ENCODE results near the gene EIF2B4. TPM values are rescaled to one million over a fixed set of nuclear protein-coding genes. Genes with fewer than 3 reads are reported as not detected.

EIF2B4 gene
- total and polyA plus RNA-seq, 4 donors: 32.2 to 87.1 (median 39.5) TPM

DNA sequence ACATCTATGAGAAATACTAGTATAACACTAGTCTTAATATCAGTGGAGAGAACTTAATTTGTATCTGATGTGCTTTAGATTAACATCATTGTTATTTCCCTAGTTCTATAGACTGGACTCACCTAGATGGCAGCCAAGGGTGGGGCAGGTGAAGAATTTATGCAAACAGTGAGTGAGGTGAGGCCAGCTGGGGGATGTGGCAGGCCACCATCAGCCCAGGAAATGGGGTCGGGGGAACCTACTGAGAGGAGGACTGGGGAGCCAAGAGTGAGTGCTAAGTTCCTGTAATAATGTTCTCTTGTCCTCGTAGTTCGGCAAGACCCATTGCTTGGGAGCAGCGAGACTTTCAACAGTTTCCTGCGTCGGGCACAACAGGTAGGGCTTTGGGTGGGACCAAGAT, 2.8 kb upstream of the EIF2B4 start:
- no peaks in the 10 kb centered on the region for H3K9me3 ChIP-seq (ENCODE audit: control insufficient read depth, low read length)
- intact Hi-C loops (cut with DNase I): loop anchor here in 1 of 2 donors (5.0 kb wide), 1 partner anchor 34 kb away; the partner anchor contains the start of gene PPM1G
- H3K36me3 ChIP-seq (ENCODE audit: control insufficient read depth in 1 of 2, insufficient read depth in 2 of 2, low read length in 1 of 2): no peaks in the 10 kb centered on the region
- whole genome bisulfite sequencing, 2 donors: 94 to 96% methylated on average over 6 of the region's 6 CpGs
- H3K4me1 ChIP-seq (ENCODE audit: control insufficient read depth in 1 of 2, insufficient read depth in 2 of 2, low read length in 2 of 2): no peaks in the 10 kb centered on the region
- DNase-seq (no peak), ATAC-seq (ENCODE audit: low FRiP score) (no peak)
- H3K27ac ChIP-seq (ENCODE audit: low read depth in 1 of 2, low read length in 2 of 2): no peak overlapping the region
- H3K4me3 ChIP-seq (ENCODE audit: low read length in 2 of 2): no peak overlapping the region
- H3K27me3 ChIP-seq (ENCODE audit: control insufficient read depth in 1 of 2, insufficient read depth in 2 of 2, low read length in 1 of 2): no peaks in the 10 kb centered on the region

- intact Hi-C loops (cut with DNase I): loop anchor here (2.0 to 5.0 kb wide), 2 partner anchors 14 to 36 kb away; partner anchors contain the start of genes GTF3C2 (in 1 of the 2) and PPM1G (in 1 of the 2)
- no peaks in the 10 kb centered on the region for H3K9me3 ChIP-seq (ENCODE audit: control insufficient read depth, low read length)
- H3K4me1 ChIP-seq (ENCODE audit: control insufficient read depth in 1 of 2, insufficient read depth in 2 of 2, low read length in 2 of 2): no peaks in the 10 kb centered on the region
- peak; percentile 64 for ATAC-seq (ENCODE audit: low FRiP score)
- peak in 1 of 2 donors; percentile 83 for DNase-seq
- H3K4me3 ChIP-seq (ENCODE audit: low read length in 2 of 2): peak overlapping the region; percentile 60 to 69
- H3K36me3 ChIP-seq (ENCODE audit: control insufficient read depth in 1 of 2, insufficient read depth in 2 of 2, low read length in 1 of 2): peaks cover 4 to 5% of the 10 kb centered on the region in 2 donors
- no peaks in the 10 kb centered on the region for H3K27me3 ChIP-seq (ENCODE audit: control insufficient read depth in 1 of 2, insufficient read depth in 2 of 2, low read length in 1 of 2)
- WGBS, 2 donors: 1% methylated on average over 37 to 46 of the region's 46 CpGs
- peak overlapping the region in 1 of 2 donors; percentile 73 for H3K27ac ChIP-seq (ENCODE audit: low read depth in 1 of 2, low read length in 2 of 2)
Observed at GRCh38 chr2:27370816-27371620, 880 bp upstream of the EIF2B4 start.

DNA sequence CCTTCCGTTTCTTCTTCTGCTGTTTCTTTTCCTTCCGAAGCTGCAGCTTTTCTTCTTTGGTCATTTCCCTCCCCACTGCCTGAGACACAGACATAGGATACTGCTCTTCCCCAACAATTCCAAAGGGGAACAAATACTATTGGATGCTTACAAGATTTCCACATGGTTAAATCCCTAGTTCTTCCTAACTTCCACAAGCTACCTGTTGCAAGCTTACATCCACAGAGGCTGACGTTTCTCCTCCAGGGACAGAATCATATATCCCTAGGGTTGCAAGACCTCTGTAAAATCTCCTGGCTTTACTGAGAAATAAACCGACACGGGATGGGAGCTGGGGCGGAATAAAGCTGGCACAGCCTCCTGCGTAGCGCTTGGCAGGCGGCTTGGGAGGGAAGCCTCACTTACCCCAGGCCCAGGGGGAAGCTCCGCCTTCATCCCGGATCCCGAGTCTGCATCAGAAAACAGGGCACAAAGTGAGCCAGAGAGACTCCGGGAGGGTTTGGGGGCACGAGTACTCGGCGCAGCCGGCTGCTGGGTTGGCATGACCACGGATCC, 590 bp downstream of the EIF2B4 start:
- ATAC-seq (ENCODE audit: low FRiP score) (peak; percentile 45), DNase-seq (peak in 1 of 2 donors; percentile 77)
- no peaks in the 10 kb centered on the region for H3K4me1 ChIP-seq (ENCODE audit: control insufficient read depth in 1 of 2, insufficient read depth in 2 of 2, low read length in 2 of 2)
- intact Hi-C loops (cut with DNase I): loop anchor here (2.0 to 5.0 kb wide), 2 partner anchors 13 to 38 kb away; partner anchors contain the start of genes GTF3C2 (in 1 of the 2) and PPM1G (in 1 of the 2)
- H3K27me3 ChIP-seq (ENCODE audit: control insufficient read depth in 1 of 2, insufficient read depth in 2 of 2, low read length in 1 of 2): no peaks in the 10 kb centered on the region
- H3K4me3 ChIP-seq (ENCODE audit: low read length in 2 of 2): peak overlapping the region; percentile 57 to 82
- WGBS, 2 donors: 1 to 2% methylated on average over 18 of the region's 18 CpGs
- no peaks in the 10 kb centered on the region for H3K9me3 ChIP-seq (ENCODE audit: control insufficient read depth, low read length)
- peak overlapping the region in 1 of 2 donors; percentile 90 for H3K27ac ChIP-seq (ENCODE audit: low read depth in 1 of 2, low read length in 2 of 2)
- H3K36me3 ChIP-seq (ENCODE audit: control insufficient read depth in 1 of 2, insufficient read depth in 2 of 2, low read length in 1 of 2): peaks cover 4 to 7% of the 10 kb centered on the region in 2 donors

GRCh38 chr2:27363933-27364332, 6.2 kb downstream of the EIF2B4 start:
- Histone ChIP-seq H3K9me3 (ENCODE audit: control insufficient read depth, low read length) (no peaks in the 10 kb centered on the region), H3K4me1 (ENCODE audit: control insufficient read depth in 1 of 2, insufficient read depth in 2 of 2, low read length in 2 of 2) (no peaks in the 10 kb centered on the region), H3K4me3 (ENCODE audit: low read length in 2 of 2) (no peak overlapping the region), H3K27ac (ENCODE audit: low read depth in 1 of 2, low read length in 2 of 2) (no peak overlapping the region), H3K36me3 (ENCODE audit: control insufficient read depth in 1 of 2, insufficient read depth in 2 of 2, low read length in 1 of 2) (peaks cover 4 to 14% of the 10 kb centered on the region in 2 donors), H3K27me3 (ENCODE audit: control insufficient read depth in 1 of 2, insufficient read depth in 2 of 2, low read length in 1 of 2) (no peaks in the 10 kb centered on the region)
- no peak for DNase-seq
- intact Hi-C loops (cut with DNase I): no loop called here
- no peak for ATAC-seq (ENCODE audit: low FRiP score)
- 71 to 74% methylated on average over 2 of the region's 2 CpGs for WGBS, 2 donors

DNA sequence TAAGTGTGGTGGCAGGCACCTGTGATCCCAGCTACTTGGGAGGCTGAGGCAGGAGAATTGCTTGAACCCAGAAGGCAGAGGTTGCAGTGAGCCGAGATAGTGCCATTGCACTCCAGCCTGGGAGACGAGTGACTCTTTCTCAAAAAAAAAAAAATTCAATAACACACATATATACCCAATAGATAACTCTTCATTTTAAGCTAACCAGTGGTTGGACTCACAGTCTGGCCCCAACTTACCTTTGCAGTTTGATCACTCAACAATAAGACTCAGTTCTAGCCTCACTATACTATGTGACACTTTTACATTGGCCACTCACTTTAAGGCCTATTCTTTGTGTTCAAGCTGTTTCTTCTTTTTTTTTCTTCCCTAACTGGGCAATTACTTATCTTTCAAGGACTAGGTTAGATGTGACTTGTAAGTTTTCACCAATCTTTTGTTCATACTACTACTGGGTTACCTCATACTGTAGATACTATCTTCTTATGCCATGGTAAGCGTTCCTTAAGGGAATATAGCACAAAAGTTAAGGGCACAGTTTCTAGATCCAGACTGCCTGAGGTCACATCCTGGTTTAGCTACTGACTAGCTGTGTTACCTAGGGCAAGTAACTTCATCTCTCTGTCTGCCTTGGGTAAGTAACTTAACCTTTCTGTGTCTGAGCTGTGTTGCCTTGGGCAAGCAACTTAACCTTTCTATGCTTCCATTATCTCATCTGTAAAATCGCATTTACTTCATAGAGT, 7.3 kb downstream of the EIF2B4 start:
- H3K36me3 ChIP-seq (ENCODE audit: control insufficient read depth in 1 of 2, insufficient read depth in 2 of 2, low read length in 1 of 2): peaks cover 4 to 14% of the 10 kb centered on the region in 2 donors
- no peaks in the 10 kb centered on the region for H3K4me1 ChIP-seq (ENCODE audit: control insufficient read depth in 1 of 2, insufficient read depth in 2 of 2, low read length in 2 of 2)
- no peak overlapping the region for H3K4me3 ChIP-seq (ENCODE audit: low read length in 2 of 2)
- H3K27me3 ChIP-seq (ENCODE audit: control insufficient read depth in 1 of 2, insufficient read depth in 2 of 2, low read length in 1 of 2): no peaks in the 10 kb centered on the region
- ATAC-seq (ENCODE audit: low FRiP score) (no peak), DNase-seq (no peak)
- 79 to 83% methylated on average over 4 of the region's 4 CpGs for WGBS, 2 donors
- H3K27ac ChIP-seq (ENCODE audit: low read depth in 1 of 2, low read length in 2 of 2): no peak overlapping the region
- no peaks in the 10 kb centered on the region for H3K9me3 ChIP-seq (ENCODE audit: control insufficient read depth, low read length)
- intact Hi-C loops (cut with DNase I): no loop called here

DNA sequence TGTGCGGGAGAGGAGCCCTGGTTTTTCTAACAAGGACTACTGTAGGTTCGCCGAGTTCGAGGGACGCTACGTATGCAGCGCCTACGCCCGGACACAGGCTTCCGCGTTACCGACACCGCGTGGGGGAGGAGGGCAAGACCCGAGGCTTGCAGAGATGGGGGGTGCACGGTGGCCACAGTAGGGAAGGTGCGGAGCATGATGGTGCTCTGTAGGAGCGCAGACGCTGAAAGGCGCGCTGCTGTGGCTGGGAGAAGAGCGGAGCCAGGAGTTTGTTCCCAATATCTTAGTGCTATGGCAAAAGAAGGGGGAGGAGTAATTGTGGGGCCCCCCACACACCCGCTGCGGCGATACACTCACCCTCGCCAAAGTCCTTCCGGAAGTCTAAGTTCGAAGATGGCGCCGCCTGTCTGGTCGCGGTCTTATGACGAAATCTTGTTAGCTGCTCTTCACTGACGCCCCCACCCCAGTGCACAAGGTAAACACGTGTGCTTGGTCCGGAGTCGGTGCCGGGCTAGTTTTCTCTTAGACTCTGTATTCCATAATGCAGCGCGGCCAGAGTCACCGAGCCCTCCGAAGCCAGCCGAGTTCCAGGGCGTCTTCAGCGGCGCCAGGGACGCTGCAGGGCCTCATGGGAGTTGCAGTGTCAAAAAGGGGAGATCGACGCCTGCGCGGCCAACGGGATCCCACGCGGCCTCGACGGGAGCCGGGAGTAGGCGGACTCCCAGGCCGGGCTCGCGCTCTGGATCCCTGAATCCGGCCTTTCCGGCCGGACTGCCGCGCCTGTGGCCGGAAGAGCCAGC, 13.6 kb downstream of the EIF2B4 start, which contains the start of gene GTF3C2:
TSS of gene GTF3C2 (minus strand) at position 383 of the 800 bp plus-strand sequence. CDS start 13,210 bp downstream, outside the sequence.
- WGBS, 2 donors: 0% methylated on average over 66 to 67 of the region's 67 CpGs
- Histone ChIP-seq H3K36me3 (ENCODE audit: control insufficient read depth in 1 of 2, insufficient read depth in 2 of 2, low read length in 1 of 2) (no peaks in the 10 kb centered on the region), H3K9me3 (ENCODE audit: control insufficient read depth, low read length) (no peaks in the 10 kb centered on the region), H3K4me1 (ENCODE audit: control insufficient read depth in 1 of 2, insufficient read depth in 2 of 2, low read length in 2 of 2) (no peaks in the 10 kb centered on the region), H3K27ac (ENCODE audit: low read depth in 1 of 2, low read length in 2 of 2) (peak within 1 kb of the TSS in 1 of 2 donors; percentile 55), H3K4me3 (ENCODE audit: low read length in 2 of 2) (peak within 1 kb of the TSS; percentile 63 to 80), H3K27me3 (ENCODE audit: control insufficient read depth in 1 of 2, insufficient read depth in 2 of 2, low read length in 1 of 2) (no peaks in the 10 kb centered on the region)
- DNase-seq (peak; percentile 95 to 97), ATAC-seq (ENCODE audit: low FRiP score) (peak; percentile 98)
- intact Hi-C loops (cut with DNase I): loop anchor here in 1 of 2 donors (2.0 kb wide), 2 partner anchors 14 to 72 kb away; partner anchors contain the start of genes EIF2B4, NRBP1 and SNX17

- no peaks in the 10 kb centered on the region for H3K27me3 ChIP-seq (ENCODE audit: control insufficient read depth in 1 of 2, insufficient read depth in 2 of 2, low read length in 1 of 2)
- ATAC-seq (ENCODE audit: low FRiP score): peak; percentile 39
- intact Hi-C loops (cut with DNase I): loop anchor here in 1 of 2 donors (2.0 kb wide), 2 partner anchors 15 to 73 kb away; partner anchors contain the start of genes EIF2B4, NRBP1 and SNX17
Observed at GRCh38 chr2:27356056-27356381, 14.1 kb downstream of the EIF2B4 start.

GRCh38 chr2:27354597-27354927, 15.6 kb downstream of the EIF2B4 start:
- Histone ChIP-seq H3K27ac (ENCODE audit: low read depth in 1 of 2, low read length in 2 of 2) (no peak overlapping the region), H3K27me3 (ENCODE audit: control insufficient read depth in 1 of 2, insufficient read depth in 2 of 2, low read length in 1 of 2) (no peaks in the 10 kb centered on the region), H3K9me3 (ENCODE audit: control insufficient read depth, low read length) (no peaks in the 10 kb centered on the region), H3K36me3 (ENCODE audit: control insufficient read depth in 1 of 2, insufficient read depth in 2 of 2, low read length in 1 of 2) (no peaks in the 10 kb centered on the region), H3K4me3 (ENCODE audit: low read length in 2 of 2) (no peak overlapping the region), H3K4me1 (ENCODE audit: control insufficient read depth in 1 of 2, insufficient read depth in 2 of 2, low read length in 2 of 2) (no peaks in the 10 kb centered on the region)
- DNase-seq: no peak
- 91 to 92% methylated on average over 7 of the region's 7 CpGs for WGBS, 2 donors
- intact Hi-C loops (cut with DNase I): no loop called here
- no peak for ATAC-seq (ENCODE audit: low FRiP score)

More at GRCh38 chr2:27356056-27356381, 14.1 kb downstream of the EIF2B4 start:
- Histone ChIP-seq H3K27ac (ENCODE audit: low read depth in 1 of 2, low read length in 2 of 2) (peak overlapping the region in 1 of 2 donors; percentile 55), H3K36me3 (ENCODE audit: control insufficient read depth in 1 of 2, insufficient read depth in 2 of 2, low read length in 1 of 2) (no peaks in the 10 kb centered on the region), H3K4me3 (ENCODE audit: low read length in 2 of 2) (peak overlapping the region; percentile 63 to 80), H3K9me3 (ENCODE audit: control insufficient read depth, low read length) (no peaks in the 10 kb centered on the region), H3K4me1 (ENCODE audit: control insufficient read depth in 1 of 2, insufficient read depth in 2 of 2, low read length in 2 of 2) (no peaks in the 10 kb centered on the region)
- peak; percentile 71 to 81 for DNase-seq
- WGBS, 2 donors: 0 to 1% methylated on average over 12 of the region's 12 CpGs
